ENCODE data around the gene ACE2. TPM values are rescaled to one million over a fixed set of nuclear protein-coding genes. Genes with fewer than 3 reads are reported as not detected.

Gene ACE2
- total and polyA plus RNA-seq, 9 of the 15 experiments (the other 6 are each of a cell fraction or from before 2014, with no cell fraction given): 0.03 to 0.09 (median 0.07) TPM; not detected in 6

DNA sequence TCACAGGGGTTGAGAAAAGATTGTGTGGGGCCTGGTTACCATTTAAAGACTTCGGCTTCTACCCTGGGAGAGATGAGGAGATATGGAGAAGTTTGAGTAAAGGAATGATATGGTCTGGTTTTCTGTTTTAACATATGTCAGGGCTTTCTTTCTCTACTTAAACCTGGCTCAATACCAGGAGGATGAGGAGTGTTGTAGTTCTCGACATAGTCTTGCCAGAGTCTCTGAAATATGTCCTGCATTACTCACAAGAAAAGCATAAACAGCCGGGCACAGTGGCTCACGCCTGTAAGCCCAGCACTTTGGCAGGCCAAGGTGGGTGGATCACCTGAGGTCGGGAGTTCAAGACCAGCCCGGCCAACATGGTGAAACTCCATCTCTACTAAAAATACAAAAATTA is 16.4 kb upstream of the ACE2 start:
- CTCF ChIA-PET (ENCODE audit: low intra/inter-chr PET ratio): no interaction called here
- TF ChIP-seq BRD4 (IDR thresholded peaks at IDR 0.05) (no peak), MCM5 (IDR thresholded peaks at IDR 0.05; ENCODE audit: low read depth) (no peak), ZNF551 (CRISPR knock-in tag; IDR thresholded peaks at IDR 0.05) (no peak), MCM7 (IDR thresholded peaks at IDR 0.05) (no peak), HMGN3 (IDR thresholded peaks at IDR 0.05; ENCODE audit: borderline replicate concordance, extremely low read depth, insufficient read length, low read depth, low read length) (no peak)
- H3K9me1 ChIP-seq (ENCODE audit: control insufficient read depth, insufficient read depth, low read length): no peaks in the 10 kb centered on the region
- no TSS peak for BruUV-seq (replicated peaks)
- H3K27me3 ChIP-seq (ENCODE audit: control insufficient read depth in 2 of 2, insufficient read depth in 2 of 2, low read length in 2 of 2): no peaks in the 10 kb centered on the region
- FAIRE-seq: no peak
- no peak for ATAC-seq
- H3K9ac ChIP-seq (ENCODE audit: insufficient read depth in 1 of 2, low read depth in 2 of 2, low read length in 2 of 2): no peak overlapping the region
- intact Hi-C loops (cut with micrococcal nuclease) (no loop called here), in situ Hi-C loops (cut with MboI) (no loop called here)
- no peak for DNase-seq (ENCODE audit: extremely low read depth in 1 of 4, low spot score in 3 of 4)
- no peaks in the 10 kb centered on the region for H3K9me3 ChIP-seq (replicated peaks; ENCODE audit: control insufficient read depth, insufficient read depth, low read depth, low read length)
- no peak overlapping the region for H3K4me2 ChIP-seq (ENCODE audit: insufficient read depth, low read length)
- POLR2A ChIA-PET: no interaction called here
- H3K4me1 ChIP-seq (replicated peaks in 1 of 2; ENCODE audit: control insufficient read depth in 2 of 2, insufficient read depth in 2 of 2, low read length in 2 of 2): no peaks in the 10 kb centered on the region
- 8% methylated on average over 6 of the region's 6 CpGs for WGBS (ENCODE audit: insufficient coverage, low coverage, missing lambda C conversion rate)
- no peaks in the 10 kb centered on the region for H4K20me1 ChIP-seq (replicated peaks; ENCODE audit: control insufficient read depth, insufficient read depth, low read length)
- no peaks in the 10 kb centered on the region for H3K79me2 ChIP-seq (ENCODE audit: control insufficient read depth, insufficient read depth, low read length)
- no peak overlapping the region for H3K27ac ChIP-seq (ENCODE audit: extremely low read depth, low read depth, low read length)
- no peak overlapping the region for H3K4me3 ChIP-seq
- no peaks in the 10 kb centered on the region for H3K36me3 ChIP-seq (ENCODE audit: control insufficient read depth, insufficient read depth, low read length)
- H2AFZ ChIP-seq (ENCODE audit: low read depth, low read length): no peak overlapping the region

DNA sequence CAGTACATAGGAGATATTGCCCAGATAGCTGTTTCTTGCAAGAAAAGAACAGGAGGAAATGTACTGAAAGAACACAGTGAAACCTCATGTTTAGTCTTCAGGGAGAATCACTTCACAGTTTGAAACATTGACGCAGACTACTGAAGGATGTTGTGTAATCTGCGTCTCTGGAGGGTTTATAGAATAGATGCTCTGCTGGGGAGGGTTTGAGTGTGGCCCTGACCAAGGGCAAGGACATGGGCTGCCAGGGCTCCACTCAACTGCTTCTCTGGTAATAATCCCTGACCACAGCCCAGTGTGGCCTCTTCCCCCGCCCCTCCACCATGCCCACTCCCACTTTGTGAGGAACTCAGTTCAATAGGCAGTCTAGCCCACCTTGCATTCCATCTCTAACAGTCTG is 15.8 kb upstream of the ACE2 start:
- CTCF ChIA-PET (ENCODE audit: low intra/inter-chr PET ratio): no interaction called here
- POLR2A ChIA-PET: no interaction called here
- in situ Hi-C loops (cut with MboI) (no loop called here), intact Hi-C loops (cut with micrococcal nuclease) (no loop called here)
- Histone ChIP-seq H3K4me3 (no peak overlapping the region), H3K9me3 (replicated peaks; ENCODE audit: control insufficient read depth, insufficient read depth, low read depth, low read length) (no peaks in the 10 kb centered on the region), H3K4me1 (replicated peaks in 1 of 2; ENCODE audit: control insufficient read depth in 2 of 2, insufficient read depth in 2 of 2, low read length in 2 of 2) (no peaks in the 10 kb centered on the region), H3K27ac (ENCODE audit: extremely low read depth, low read depth, low read length) (no peak overlapping the region), H3K79me2 (ENCODE audit: control insufficient read depth, insufficient read depth, low read length) (no peaks in the 10 kb centered on the region), H3K9ac (ENCODE audit: insufficient read depth in 1 of 2, low read depth in 2 of 2, low read length in 2 of 2) (no peak overlapping the region), H3K4me2 (ENCODE audit: insufficient read depth, low read length) (no peak overlapping the region), H3K36me3 (ENCODE audit: control insufficient read depth, insufficient read depth, low read length) (no peaks in the 10 kb centered on the region), H4K20me1 (replicated peaks; ENCODE audit: control insufficient read depth, insufficient read depth, low read length) (no peaks in the 10 kb centered on the region), H2AFZ (ENCODE audit: low read depth, low read length) (no peak overlapping the region), H3K27me3 (ENCODE audit: control insufficient read depth in 2 of 2, insufficient read depth in 2 of 2, low read length in 2 of 2) (no peaks in the 10 kb centered on the region), H3K9me1 (ENCODE audit: control insufficient read depth, insufficient read depth, low read length) (no peaks in the 10 kb centered on the region)
- DNase-seq (ENCODE audit: extremely low read depth in 1 of 4, low spot score in 3 of 4): no peak
- no TSS peak for BruUV-seq (replicated peaks)
- WGBS (ENCODE audit: insufficient coverage, low coverage, missing lambda C conversion rate): 14% methylated on average over 2 of the region's 3 CpGs
- ATAC-seq: no peak
- FAIRE-seq: no peak
- TF ChIP-seq, protein P1, sequence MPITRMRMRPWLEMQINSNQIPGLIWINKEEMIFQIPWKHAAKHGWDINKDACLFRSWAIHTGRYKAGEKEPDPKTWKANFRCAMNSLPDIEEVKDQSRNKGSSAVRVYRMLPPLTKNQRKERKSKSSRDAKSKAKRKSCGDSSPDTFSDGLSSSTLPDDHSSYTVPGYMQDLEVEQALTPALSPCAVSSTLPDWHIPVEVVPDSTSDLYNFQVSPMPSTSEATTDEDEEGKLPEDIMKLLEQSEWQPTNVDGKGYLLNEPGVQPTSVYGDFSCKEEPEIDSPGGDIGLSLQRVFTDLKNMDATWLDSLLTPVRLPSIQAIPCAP (CRISPR knock-in tag; IDR thresholded peaks at IDR 0.05; ENCODE audit: borderline replicate concordance): no peak
